GM23338 (cell line): Measurements from ENCODE around the gene PTGER2. TPM values are rescaled to one million over a fixed set of nuclear protein-coding genes. Genes with fewer than 3 reads are reported as not detected.

Source experiments
- ATAC-seq: fragments of 200-7000 bp; cut with Tn5 transposase; 3 replicates; pipeline ENCODE4 v1.9.1; 2020
- DNase-seq: peaks from one replicate; pipeline ENCODE4 v3.0.0-alpha.2; 2015; ENCODE audit warnings: low spot score
- H2AFZ ChIP-seq: fragments of 200-600 bp; sonication (generic); 2 replicates; pipeline ENCODE4 v1.8.0; 2016; ENCODE audit warnings: antibody characterized with exemption, mild to moderate bottlenecking, moderate library complexity
- H3F3A ChIP-seq: fragments of 200-600 bp; sonication (generic); replicated peaks from 2 replicates; pipeline ENCODE4 v1.8.0; 2017; ENCODE audit warnings: antibody characterized with exemption, mixed run types, low read depth
- H3K27ac ChIP-seq: fragments of 200-600 bp; sonication (generic); 2 replicates; pipeline ENCODE4 v1.6.1; 2016; ENCODE audit warnings: low read depth
- H3K27me3 ChIP-seq: fragments of 200-600 bp; sonication (generic); 2 replicates; pipeline ENCODE4 v1.8.0; 2016; ENCODE audit warnings: mild to moderate bottlenecking, mixed run types, moderate library complexity; ENCODE audit not compliant: insufficient read depth
- H3K36me3 ChIP-seq: fragments of 200-600 bp; sonication (generic); 2 replicates; pipeline ENCODE4 v1.8.0; 2016; ENCODE audit warnings: mild to moderate bottlenecking; ENCODE audit not compliant: insufficient read depth
- H3K4me1 ChIP-seq: fragments of 200-600 bp; sonication (generic); 2 replicates; pipeline ENCODE4 v1.8.0; 2016; ENCODE audit warnings: mild to moderate bottlenecking, moderate library complexity; ENCODE audit not compliant: insufficient read depth
- H3K4me2 ChIP-seq: fragments of 200-600 bp; sonication (generic); 2 replicates; pipeline ENCODE4 v1.7.1; 2017; ENCODE audit warnings: mixed run types
- H3K4me3 ChIP-seq: fragments of 200-600 bp; sonication (generic); 2 replicates; pipeline ENCODE4 v1.6.1; 2016; ENCODE audit warnings: mixed run types
- H3K79me2 ChIP-seq: fragments of 200-600 bp; sonication (generic); replicated peaks from 2 replicates; pipeline ENCODE4 v1.8.0; 2017; ENCODE audit warnings: mild to moderate bottlenecking; ENCODE audit not compliant: insufficient read depth
- H3K9me2 ChIP-seq: fragments of 200-600 bp; sonication (generic); 2 replicates; pipeline ENCODE4 v1.8.0; 2017; ENCODE audit not compliant: insufficient read depth
- H4K20me1 ChIP-seq: fragments of 200-600 bp; sonication (generic); replicated peaks from 2 replicates; pipeline ENCODE4 v1.8.0; 2017; ENCODE audit warnings: mild to moderate bottlenecking; ENCODE audit not compliant: insufficient read depth
- H3K27ac Mint-ChIP-seq: 2 replicates; pipeline ENCODE4 v1.8.0; 2020; ENCODE audit warnings: inconsistent platforms, mild to moderate bottlenecking, moderate library complexity, mixed read lengths
- H3K27me3 Mint-ChIP-seq: 3 replicates; pipeline ENCODE4 v1.8.0; 2022; ENCODE audit warnings: low read depth, mild to moderate bottlenecking, moderate library complexity, mixed read lengths, inconsistent platforms; ENCODE audit not compliant: insufficient read depth, poor library complexity
- H3K36me3 Mint-ChIP-seq: 3 replicates; pipeline ENCODE4 v1.8.0; 2021; ENCODE audit warnings: low read depth, mild to moderate bottlenecking, inconsistent platforms, moderate library complexity, mixed read lengths
- H3K4me1 Mint-ChIP-seq: 3 replicates; pipeline ENCODE4 v1.8.0; 2020; ENCODE audit warnings: mild to moderate bottlenecking, inconsistent platforms, mixed read lengths
- H3K4me3 Mint-ChIP-seq: 3 replicates; pipeline ENCODE4 v1.8.0; 2021; ENCODE audit warnings: moderate library complexity, mild to moderate bottlenecking, inconsistent platforms, mixed read lengths
- H3K9me3 Mint-ChIP-seq: 3 replicates; pipeline ENCODE4 v1.8.0; 2020; ENCODE audit warnings: moderate library complexity, mild to moderate bottlenecking, inconsistent platforms, mixed read lengths
- CREB1 ChIP-seq: fragments of 250-450 bp; sonication (Bioruptor Pico); IDR thresholded peaks from 2 replicates; pipeline ENCODE4 v1.5.0; 2020; ENCODE audit warnings: low read depth, mild to moderate bottlenecking, moderate library complexity
- CTCF ChIP-seq, 2 experiments: fragments of 200-600 bp in 1 of 2; sonication (generic) in 1 of 2; conservative IDR thresholded peaks; 2 replicates each; pipeline versions ENCODE4 v1.5.1 to v1.6.1; 2016 to 2017; ENCODE audit warnings: antibody characterized with exemption in 2 of 2, low read depth in 2 of 2, mild to moderate bottlenecking in 2 of 2, moderate library complexity in 1 of 2
- ETS1 ChIP-seq: IDR thresholded peaks from 2 replicates; pipeline ENCODE4 v1.6.1; 2016; ENCODE audit warnings: antibody characterized with exemption
- EZH2 ChIP-seq: fragments of 200-600 bp; sonication (generic); IDR thresholded peaks from one replicate; pipeline ENCODE4 v1.8.0; 2017; ENCODE audit warnings: antibody characterized with exemption, mild to moderate bottlenecking, low read depth; ENCODE audit not compliant: unreplicated experiment
- NANOG ChIP-seq: IDR thresholded peaks from 2 replicates; pipeline ENCODE4 v1.6.1; 2016; ENCODE audit warnings: antibody characterized with exemption, borderline replicate concordance
- POLR2AphosphoS5 ChIP-seq: IDR thresholded peaks from 2 replicates; pipeline ENCODE4 v1.6.1; 2016; ENCODE audit warnings: antibody characterized with exemption, low read depth
- REST ChIP-seq: IDR thresholded peaks from one replicate; pipeline ENCODE4 v1.6.1; 2018; ENCODE audit warnings: antibody characterized with exemption; ENCODE audit not compliant: unreplicated experiment
- ZNF114 ChIP-seq: fragments of 250-450 bp; sonication (Bioruptor Pico); IDR thresholded peaks from 2 replicates; pipeline ENCODE4 v1.5.0; 2020; ENCODE audit warnings: mild to moderate bottlenecking, moderate library complexity
- polyA plus RNA-seq: library from polyadenylated mRNA; unstranded; fragments of >200 nt; fragmentation: Nextera tagmentation; extraction: Ambion mirVana; gene quantifications from 2 replicates; pipeline ENCODE4 v1.2.1, GENCODE V29; 2016
- total RNA-seq: library from RNA; depleted of rRNA; stranded (reverse); fragments of >200 nt; shearing (Covaris generic); gene quantifications from 2 replicates; pipeline ENCODE4 v1.2.3, GENCODE V29; 2014

PTGER2 gene
- total and polyA plus RNA-seq, 2 experiments from 2014 or later, result 1.3 TPM

GRCh38 chr14:52366796-52367315, 52.7 kb downstream of the PTGER2 start:
- H3K4me2 ChIP-seq, result no peak overlapping the region
- Mint-ChIP-seq H3K27me3 (no peaks in the 10 kb centered on the region), H3K4me3 (no peak overlapping the region), H3K9me3 (no peaks in the 10 kb centered on the region), H3K4me1 (no peaks in the 10 kb centered on the region), H3K36me3 (no peaks in the 10 kb centered on the region), H3K27ac (no peak overlapping the region)
- no peaks in the 10 kb centered on the region for H3F3A ChIP-seq
- DNase-seq (no peak), ATAC-seq (no peak)
- peaks cover 6% of the 10 kb centered on the region; the same call in 1 of the 2 replicates for H3K4me1 ChIP-seq
- no peak overlapping the region for H2AFZ ChIP-seq
- no peaks in the 10 kb centered on the region for H3K79me2 ChIP-seq
- H3K27ac ChIP-seq, result no peak overlapping the region
- H3K27me3 ChIP-seq, result no peaks in the 10 kb centered on the region
- H4K20me1 ChIP-seq, result no peaks in the 10 kb centered on the region; the same call in 1 of the 2 replicates
- H3K4me3 ChIP-seq, result no peak overlapping the region
- TF ChIP-seq CREB1 (CRISPR knock-in tag) (no peak), ETS1 (no peak), REST (no peak), ZNF114 (CRISPR knock-in tag) (no peak), NANOG (no peak), EZH2 (no peak), POLR2AphosphoS5 (no peak), CTCF (conservative IDR thresholded peaks at IDR 0.05; ENCODE audit: low read depth in 2 of 2) (no peak)
- no peaks in the 10 kb centered on the region for H3K36me3 ChIP-seq
- H3K9me2 ChIP-seq, result peaks cover 21% of the 10 kb centered on the region

GRCh38 chr14:52369305-52369801, 55.2 kb downstream of the PTGER2 start:
- H3K9me2 ChIP-seq, result peaks cover 21% of the 10 kb centered on the region
- no peaks in the 10 kb centered on the region for H3K79me2 ChIP-seq
- H2AFZ ChIP-seq, result peak overlapping the region; percentile 47; the same call in 1 of the 2 replicates
- no peak for ATAC-seq
- Mint-ChIP-seq H3K27me3 (no peaks in the 10 kb centered on the region), H3K9me3 (peaks cover 5% of the 10 kb centered on the region; the same call in 1 of the 3 replicates), H3K4me1 (no peaks in the 10 kb centered on the region), H3K27ac (no peak overlapping the region), H3K4me3 (no peak overlapping the region), H3K36me3 (no peaks in the 10 kb centered on the region)
- H3K4me3 ChIP-seq, result no peak overlapping the region
- H3K27ac ChIP-seq, result no peak overlapping the region
- TF ChIP-seq CTCF (conservative IDR thresholded peaks at IDR 0.05; ENCODE audit: low read depth in 2 of 2), result no peak
- H3K36me3 ChIP-seq, result no peaks in the 10 kb centered on the region
- peaks cover 6% of the 10 kb centered on the region; the same call in 1 of the 2 replicates for H3K4me1 ChIP-seq
- no peaks in the 10 kb centered on the region for H3K27me3 ChIP-seq
- no peaks in the 10 kb centered on the region; the same call in 1 of the 2 replicates for H4K20me1 ChIP-seq
- no peak overlapping the region for H3K4me2 ChIP-seq
- DNase-seq, result no peak
- H3F3A ChIP-seq, result no peaks in the 10 kb centered on the region
